ENCODE data around the gene RDX. TPM values are rescaled to one million over a fixed set of nuclear protein-coding genes. Genes with fewer than 3 reads are reported as not detected.

The RDX gene
- total RNA-seq, 2 donors from 2014 or later, result 17.9 to 20.5 TPM

GRCh38 chr11:110268441-110268840 is 28.0 kb downstream of the RDX start:
- H3K9ac ChIP-seq (ENCODE audit: low read depth in 2 of 2, low read length in 2 of 2), result no peak overlapping the region
- H3K36me3 ChIP-seq, result no peaks in the 10 kb centered on the region
- H3K27me3 ChIP-seq, result no peaks in the 10 kb centered on the region
- no peak overlapping the region for H3K27ac ChIP-seq
- no peak for TF ChIP-seq CTCF (IDR thresholded peaks at IDR 0.05)
- no peak overlapping the region for H3K4me3 ChIP-seq
- H3K9me3 ChIP-seq, result no peaks in the 10 kb centered on the region
- no peaks in the 10 kb centered on the region for H3K4me1 ChIP-seq
- DNase-seq, result no peak
- intact Hi-C loops (cut with DNase I), result no loop called here

GRCh38 chr11:110262072-110262403 is 34.4 kb downstream of the RDX start:
- H3K4me1 ChIP-seq, result no peaks in the 10 kb centered on the region
- H3K36me3 ChIP-seq, result no peaks in the 10 kb centered on the region
- intact Hi-C loops (cut with DNase I), result no loop called here
- no peak overlapping the region for H3K27ac ChIP-seq
- H3K27me3 ChIP-seq, result no peaks in the 10 kb centered on the region
- TF ChIP-seq CTCF (IDR thresholded peaks at IDR 0.05), result no peak
- H3K4me3 ChIP-seq, result no peak overlapping the region
- H3K9me3 ChIP-seq, result no peaks in the 10 kb centered on the region
- no peak for DNase-seq
- H3K9ac ChIP-seq (ENCODE audit: low read depth in 2 of 2, low read length in 2 of 2), result no peak overlapping the region

- no peak for DNase-seq
- Histone ChIP-seq H3K9me3 (no peaks in the 10 kb centered on the region), H3K36me3 (no peaks in the 10 kb centered on the region), H3K4me1 (no peaks in the 10 kb centered on the region), H3K4me3 (no peak overlapping the region), H3K27me3 (no peaks in the 10 kb centered on the region), H3K27ac (no peak overlapping the region), H3K9ac (ENCODE audit: low read depth in 2 of 2, low read length in 2 of 2) (no peak overlapping the region)
- intact Hi-C loops (cut with DNase I), result no loop called here
- no peak for TF ChIP-seq CTCF (IDR thresholded peaks at IDR 0.05)
Observed at GRCh38 chr11:110261195-110262071, 35.0 kb downstream of the RDX start.

- Histone ChIP-seq H3K9me3 (no peaks in the 10 kb centered on the region), H3K9ac (ENCODE audit: low read depth in 2 of 2, low read length in 2 of 2) (no peak overlapping the region), H3K36me3 (no peaks in the 10 kb centered on the region), H3K4me3 (no peak overlapping the region), H3K27me3 (no peaks in the 10 kb centered on the region), H3K27ac (no peak overlapping the region), H3K4me1 (no peaks in the 10 kb centered on the region)
- intact Hi-C loops (cut with DNase I), result no loop called here
- no peak for TF ChIP-seq CTCF (IDR thresholded peaks at IDR 0.05)
- DNase-seq, result no peak
Observed at GRCh38 chr11:110253525-110253924, 42.9 kb downstream of the RDX start.

- no peak for DNase-seq
- H3K9me3 ChIP-seq, result no peaks in the 10 kb centered on the region
- intact Hi-C loops (cut with DNase I), result no loop called here
- H3K27ac ChIP-seq, result no peak overlapping the region
- no peaks in the 10 kb centered on the region for H3K36me3 ChIP-seq
- H3K4me3 ChIP-seq, result no peak overlapping the region
- no peak overlapping the region for H3K9ac ChIP-seq (ENCODE audit: low read depth in 2 of 2, low read length in 2 of 2)
- H3K27me3 ChIP-seq, result no peaks in the 10 kb centered on the region
- no peak for TF ChIP-seq CTCF (IDR thresholded peaks at IDR 0.05)
- H3K4me1 ChIP-seq, result no peaks in the 10 kb centered on the region
Observed at GRCh38 chr11:110251836-110252235, 44.6 kb downstream of the RDX start.
